ENCODE measurements around the gene ARSI. TPM values are rescaled to one million over a fixed set of nuclear protein-coding genes. Genes with fewer than 3 reads are reported as not detected.

ARSI gene
- total and polyA plus RNA-seq, 5 donors: 0.25 to 1.1 (median 0.62) TPM

GRCh38 chr5:150277043-150277442, 25.7 kb downstream of the ARSI start:
- ATAC-seq: no peak
- H3K27ac ChIP-seq (ENCODE audit: low read length): no peak overlapping the region
- H3K9me3 ChIP-seq (ENCODE audit: control insufficient read depth, low read length): no peaks in the 10 kb centered on the region
- WGBS: 66% methylated on average over 4 of the region's 4 CpGs
- intact Hi-C loops (cut with DNase I): loop anchor here in 1 of 4 donors (10.0 kb wide), 1 partner anchor 68 kb away; no protein-coding TSS in a partner anchor
- peak in 1 of 3 donors; percentile 10 for DNase-seq
- no peaks in the 10 kb centered on the region for H3K4me1 ChIP-seq (ENCODE audit: control insufficient read depth, insufficient read depth, low read length)
- H3K4me3 ChIP-seq (ENCODE audit: low read length): no peak overlapping the region
- no peaks in the 10 kb centered on the region for H3K27me3 ChIP-seq (ENCODE audit: control insufficient read depth, insufficient read depth)

- H3K4me1 ChIP-seq (ENCODE audit: control insufficient read depth, insufficient read depth, low read length): no peaks in the 10 kb centered on the region
- H3K4me3 ChIP-seq (ENCODE audit: low read length): no peak overlapping the region
- no peaks in the 10 kb centered on the region for H3K9me3 ChIP-seq (ENCODE audit: control insufficient read depth, low read length)
- ATAC-seq: no peak
- 83% methylated on average over 4 of the region's 4 CpGs for WGBS
- H3K27me3 ChIP-seq (ENCODE audit: control insufficient read depth, insufficient read depth): no peaks in the 10 kb centered on the region
- H3K27ac ChIP-seq (ENCODE audit: low read length): no peak overlapping the region
- DNase-seq: peak in 1 of 3 donors; percentile 3
- intact Hi-C loops (cut with DNase I): loop anchor here in 1 of 4 donors (10.0 kb wide), 1 partner anchor 70 kb away; no protein-coding TSS in a partner anchor
Observed at GRCh38 chr5:150274811-150275210, 27.9 kb downstream of the ARSI start.

GRCh38 chr5:150272531-150272930, 30.2 kb downstream of the ARSI start:
- peak in 1 of 3 donors; percentile 18 for DNase-seq
- Histone ChIP-seq H3K27ac (ENCODE audit: low read length) (no peak overlapping the region), H3K27me3 (ENCODE audit: control insufficient read depth, insufficient read depth) (no peaks in the 10 kb centered on the region), H3K4me1 (ENCODE audit: control insufficient read depth, insufficient read depth, low read length) (no peaks in the 10 kb centered on the region), H3K4me3 (ENCODE audit: low read length) (no peak overlapping the region), H3K9me3 (ENCODE audit: control insufficient read depth, low read length) (no peaks in the 10 kb centered on the region)
- ATAC-seq: no peak
- WGBS: 69% methylated on average over 5 of the region's 5 CpGs
- intact Hi-C loops (cut with DNase I): loop anchor here in 1 of 4 donors (10.0 kb wide), 1 partner anchor 72 kb away; no protein-coding TSS in a partner anchor

GRCh38 chr5:150271923-150272322, 30.8 kb downstream of the ARSI start:
- Histone ChIP-seq H3K4me3 (ENCODE audit: low read length) (no peak overlapping the region), H3K9me3 (ENCODE audit: control insufficient read depth, low read length) (no peaks in the 10 kb centered on the region), H3K27me3 (ENCODE audit: control insufficient read depth, insufficient read depth) (no peaks in the 10 kb centered on the region), H3K27ac (ENCODE audit: low read length) (no peak overlapping the region), H3K4me1 (ENCODE audit: control insufficient read depth, insufficient read depth, low read length) (no peaks in the 10 kb centered on the region)
- intact Hi-C loops (cut with DNase I): loop anchor here in 1 of 4 donors (10.0 kb wide), 1 partner anchor 73 kb away; no protein-coding TSS in a partner anchor
- DNase-seq: no peak
- 69% methylated on average over 5 of the region's 5 CpGs for WGBS
- no peak for ATAC-seq

GRCh38 chr5:150271296-150271692, 31.4 kb downstream of the ARSI start:
- intact Hi-C loops (cut with DNase I): loop anchor here in 1 of 4 donors (10.0 kb wide), 1 partner anchor 74 kb away; no protein-coding TSS in a partner anchor
- DNase-seq (peak in 2 of 3 donors; percentile 18 to 21), ATAC-seq (peak in 1 of 2 donors; percentile 10)
- H3K4me1 ChIP-seq (ENCODE audit: control insufficient read depth, insufficient read depth, low read length): no peaks in the 10 kb centered on the region
- no peaks in the 10 kb centered on the region for H3K9me3 ChIP-seq (ENCODE audit: control insufficient read depth, low read length)
- no peak overlapping the region for H3K4me3 ChIP-seq (ENCODE audit: low read length)
- WGBS: 84% methylated on average over 8 of the region's 8 CpGs
- H3K27ac ChIP-seq (ENCODE audit: low read length): no peak overlapping the region
- no peaks in the 10 kb centered on the region for H3K27me3 ChIP-seq (ENCODE audit: control insufficient read depth, insufficient read depth)

- Histone ChIP-seq H3K9me3 (ENCODE audit: control insufficient read depth, low read length) (no peaks in the 10 kb centered on the region), H3K27me3 (ENCODE audit: control insufficient read depth, insufficient read depth) (no peaks in the 10 kb centered on the region), H3K4me3 (ENCODE audit: low read length) (no peak overlapping the region), H3K27ac (ENCODE audit: low read length) (no peak overlapping the region), H3K4me1 (ENCODE audit: control insufficient read depth, insufficient read depth, low read length) (no peaks in the 10 kb centered on the region)
- intact Hi-C loops (cut with DNase I): loop anchor here in 1 of 4 donors (10.0 kb wide), 1 partner anchor 74 kb away; no protein-coding TSS in a partner anchor
- ATAC-seq: peak; percentile 25 to 43
- DNase-seq: peak in 1 of 3 donors; percentile 6
- WGBS: 52% methylated on average over 12 of the region's 12 CpGs
Observed at GRCh38 chr5:150270541-150271295, 32.0 kb downstream of the ARSI start.

- Histone ChIP-seq H3K4me3 (ENCODE audit: low read length) (no peak overlapping the region), H3K27ac (ENCODE audit: low read length) (no peak overlapping the region), H3K27me3 (ENCODE audit: control insufficient read depth, insufficient read depth) (no peaks in the 10 kb centered on the region), H3K9me3 (ENCODE audit: control insufficient read depth, low read length) (no peaks in the 10 kb centered on the region), H3K4me1 (ENCODE audit: control insufficient read depth, insufficient read depth, low read length) (peaks cover 2% of the 10 kb centered on the region)
- 76% methylated on average over 4 of the region's 4 CpGs for WGBS
- DNase-seq (peak in 2 of 3 donors; percentile 15 to 19), ATAC-seq (no peak)
- intact Hi-C loops (cut with DNase I): no loop called here
Observed at GRCh38 chr5:150266871-150267291, 35.8 kb downstream of the ARSI start.

GRCh38 chr5:150265870-150266383, 36.8 kb downstream of the ARSI start:
- intact Hi-C loops (cut with DNase I): no loop called here
- no peaks in the 10 kb centered on the region for H3K27me3 ChIP-seq (ENCODE audit: control insufficient read depth, insufficient read depth)
- no peak for DNase-seq
- WGBS: 72% methylated on average over 6 of the region's 6 CpGs
- ATAC-seq: no peak
- no peaks in the 10 kb centered on the region for H3K9me3 ChIP-seq (ENCODE audit: control insufficient read depth, low read length)
- H3K27ac ChIP-seq (ENCODE audit: low read length): no peak overlapping the region
- H3K4me3 ChIP-seq (ENCODE audit: low read length): no peak overlapping the region
- H3K4me1 ChIP-seq (ENCODE audit: control insufficient read depth, insufficient read depth, low read length): peaks cover 2% of the 10 kb centered on the region

- ATAC-seq (no peak), DNase-seq (peak in 2 of 3 donors; percentile 5 to 30)
- H3K4me1 ChIP-seq (ENCODE audit: control insufficient read depth, insufficient read depth, low read length): peaks cover 2% of the 10 kb centered on the region
- intact Hi-C loops (cut with DNase I): no loop called here
- H3K4me3 ChIP-seq (ENCODE audit: low read length): no peak overlapping the region
- H3K9me3 ChIP-seq (ENCODE audit: control insufficient read depth, low read length): no peaks in the 10 kb centered on the region
- H3K27ac ChIP-seq (ENCODE audit: low read length): no peak overlapping the region
- 89% methylated on average over 23 of the region's 23 CpGs for WGBS
- no peaks in the 10 kb centered on the region for H3K27me3 ChIP-seq (ENCODE audit: control insufficient read depth, insufficient read depth)
Observed at GRCh38 chr5:150264667-150265603, 37.8 kb downstream of the ARSI start.

- DNase-seq (peak in 2 of 3 donors; percentile 34 to 50), ATAC-seq (peak; percentile 34 to 46)
- 53% methylated on average over 11 of the region's 11 CpGs for WGBS
- Histone ChIP-seq H3K27ac (ENCODE audit: low read length) (no peak overlapping the region), H3K4me3 (ENCODE audit: low read length) (no peak overlapping the region), H3K4me1 (ENCODE audit: control insufficient read depth, insufficient read depth, low read length) (peaks cover 2% of the 10 kb centered on the region), H3K27me3 (ENCODE audit: control insufficient read depth, insufficient read depth) (no peaks in the 10 kb centered on the region), H3K9me3 (ENCODE audit: control insufficient read depth, low read length) (no peaks in the 10 kb centered on the region)
- intact Hi-C loops (cut with DNase I): no loop called here
Observed at GRCh38 chr5:150263801-150264621, 38.7 kb downstream of the ARSI start.

All from right cardiac atrium (tissue), 5 donors.